ENCODE measurements around the gene SHLD1. TPM values are rescaled to one million over a fixed set of nuclear protein-coding genes. Genes with fewer than 3 reads are reported as not detected.
"Not testable (repeated sequence)": the region's sequence is repeated elsewhere in the genome, so short reads cannot be mapped to it uniquely, and the experiment has no call there.

Gene SHLD1
- total RNA-seq, 2 donors from 2014 or later = 4.0 to 6.6 TPM

GRCh38 chr20:5797165-5797564 lies 47.0 kb downstream of the SHLD1 start:
- no peak for DNase-seq
- H3K4me1 Mint-ChIP-seq = no peaks in the 10 kb centered on the region
- H3K9me3 Mint-ChIP-seq = no peaks in the 10 kb centered on the region
- H3K9me3 ChIP-seq (ENCODE audit: control insufficient read depth, low read length) = no peaks in the 10 kb centered on the region
- no peak for TF ChIP-seq CTCF (conservative IDR thresholded peaks at IDR 0.05)
- no peaks in the 10 kb centered on the region for H3K27me3 Mint-ChIP-seq (ENCODE audit: insufficient read depth)
- H3K4me3 ChIP-seq (ENCODE audit: low read length) = no peak overlapping the region
- no peak overlapping the region for H3K27ac ChIP-seq (ENCODE audit: low read depth, low read length)
- H3K36me3 ChIP-seq (ENCODE audit: control insufficient read depth, insufficient read depth, low read length) = no peaks in the 10 kb centered on the region
- no peak overlapping the region for H3K4me3 Mint-ChIP-seq
- H3K9ac ChIP-seq (ENCODE audit: extremely low read depth, low read length, poor library complexity, severe bottlenecking) = no peak overlapping the region
- 83 to 100% methylated on average over 1 of the region's 1 CpG for WGBS, 2 experiments (ENCODE audit: insufficient coverage in 1 of 2, insufficient read length in 1 of 2)
- no peaks in the 10 kb centered on the region for H3K4me1 ChIP-seq (ENCODE audit: control insufficient read depth, insufficient read depth, low read length)
- no peak overlapping the region for H3K27ac Mint-ChIP-seq
- peaks cover 5% of the 10 kb centered on the region for H3K36me3 Mint-ChIP-seq (ENCODE audit: low read depth)
- no peaks in the 10 kb centered on the region for H3K27me3 ChIP-seq (ENCODE audit: control insufficient read depth, insufficient read depth, low read length, poor library complexity, severe bottlenecking)

GRCh38 chr20:5797843-5798462 lies 47.8 kb downstream of the SHLD1 start:
- Histone ChIP-seq H3K9ac (ENCODE audit: extremely low read depth, low read length, poor library complexity, severe bottlenecking) (no peak overlapping the region), H3K36me3 (ENCODE audit: control insufficient read depth, insufficient read depth, low read length) (no peaks in the 10 kb centered on the region), H3K4me1 (ENCODE audit: control insufficient read depth, insufficient read depth, low read length) (no peaks in the 10 kb centered on the region), H3K27me3 (ENCODE audit: control insufficient read depth, insufficient read depth, low read length, poor library complexity, severe bottlenecking) (no peaks in the 10 kb centered on the region), H3K9me3 (ENCODE audit: control insufficient read depth, low read length) (no peaks in the 10 kb centered on the region), H3K4me3 (ENCODE audit: low read length) (no peak overlapping the region), H3K27ac (ENCODE audit: low read depth, low read length) (no peak overlapping the region)
- Mint-ChIP-seq H3K36me3 (ENCODE audit: low read depth) (peaks cover 3% of the 10 kb centered on the region), H3K27me3 (ENCODE audit: insufficient read depth) (no peaks in the 10 kb centered on the region), H3K4me1 (no peaks in the 10 kb centered on the region), H3K27ac (no peak overlapping the region), H3K4me3 (no peak overlapping the region), H3K9me3 (no peaks in the 10 kb centered on the region)
- DNase-seq = no peak
- TF ChIP-seq CTCF (conservative IDR thresholded peaks at IDR 0.05) = no peak
- WGBS, 2 experiments (ENCODE audit: insufficient coverage in 1 of 2, insufficient read length in 1 of 2) = 85 to 89% methylated on average over 1 to 6 of the region's 7 CpGs

- not testable (repeated sequence) for H3K36me3 Mint-ChIP-seq (ENCODE audit: low read depth); H3K27ac ChIP-seq (ENCODE audit: low read depth, low read length); H3K36me3 ChIP-seq (ENCODE audit: control insufficient read depth, insufficient read depth, low read length); H3K27me3 Mint-ChIP-seq (ENCODE audit: insufficient read depth); H3K27me3 ChIP-seq (ENCODE audit: control insufficient read depth, insufficient read depth, low read length, poor library complexity, severe bottlenecking); H3K4me1 Mint-ChIP-seq; H3K4me1 ChIP-seq (ENCODE audit: control insufficient read depth, insufficient read depth, low read length); H3K9me3 Mint-ChIP-seq; H3K4me3 ChIP-seq (ENCODE audit: low read length); H3K4me3 Mint-ChIP-seq; DNase-seq; H3K9ac ChIP-seq (ENCODE audit: extremely low read depth, low read length, poor library complexity, severe bottlenecking); H3K9me3 ChIP-seq (ENCODE audit: control insufficient read depth, low read length); H3K27ac Mint-ChIP-seq
- 93 to 96% methylated on average over 7 to 12 of the region's 13 CpGs for WGBS, 2 experiments (ENCODE audit: insufficient coverage in 1 of 2, insufficient read length in 1 of 2)
Measured at GRCh38 chr20:5803754-5804303, 53.6 kb downstream of the SHLD1 start.

Data from endodermal cell (in vitro differentiated cells).